Left ventricle myocardium inferior (tissue), 1 donor: ENCODE data around the gene MYO19. TPM values are rescaled to one million over a fixed set of nuclear protein-coding genes. Genes with fewer than 3 reads are reported as not detected.
A peak's percentile ranks its signal among the peaks of the same experiment; 100 is the strongest.
"Not testable (repeated sequence)": the region's sequence is repeated elsewhere in the genome, so short reads cannot be mapped to it uniquely, and the experiment has no call there.

Source experiments
- DNase-seq: peaks from one replicate; pipeline ENCODE4 v3.0.0-alpha.2; 2020
- H3K27ac ChIP-seq: fragments of 200-600 bp; replicated peaks from 2 replicates; pipeline ENCODE4 v1.8.0; 2021
- H3K27me3 ChIP-seq: fragments of 200-600 bp; 2 replicates; pipeline ENCODE4 v1.8.0; 2021; ENCODE audit warnings: low read depth
- H3K36me3 ChIP-seq: fragments of 200-600 bp; 2 replicates; pipeline ENCODE4 v1.8.0; 2021
- H3K4me1 ChIP-seq: fragments of 200-600 bp; 2 replicates; pipeline ENCODE4 v1.8.0; 2021
- H3K4me3 ChIP-seq: fragments of 200-600 bp; 2 replicates; pipeline ENCODE4 v1.8.0; 2021; ENCODE audit warnings: mild to moderate bottlenecking, moderate library complexity
- H3K9me3 ChIP-seq: fragments of 200-600 bp; replicated peaks from 2 replicates; pipeline ENCODE4 v1.8.0; 2021
- CTCF ChIP-seq: fragments of 200-600 bp; IDR thresholded peaks from 2 replicates; pipeline ENCODE4 v1.8.0; 2021; ENCODE audit warnings: antibody characterized with exemption, mild to moderate bottlenecking, borderline replicate concordance
- intact Hi-C: fragments of 100-400 bp; cut with micrococcal nuclease; formaldehyde crosslinking; loops from one replicate; pipeline ENCODE4 v1.11.0; 2022
- total RNA-seq: library from RNA; stranded (reverse); fragmentation: NEBNext Ultra II Directional; extraction: Animal tissue kit (Norgen Biotek cat#: 25700); gene quantifications from one replicate; pipeline ENCODE4 v1.2.1, GENCODE V29; 2021
- donor health status: DM: no; HTN: yes; CAD: no; lungs with severe emphysema.

The MYO19 gene
- total RNA-seq, 1 donor from 2014 or later, result 11.8 TPM

GRCh38 chr17:36493956-36494355, 40.7 kb downstream of the MYO19 start:
- Histone ChIP-seq H3K36me3 (peaks cover 82% of the 10 kb centered on the region), H3K4me1 (peaks cover 18% of the 10 kb centered on the region), H3K9me3 (no peaks in the 10 kb centered on the region), H3K27me3 (no peaks in the 10 kb centered on the region), H3K4me3 (no peak overlapping the region), H3K27ac (no peak overlapping the region)
- intact Hi-C loops, result no loop called here
- TF ChIP-seq CTCF, result no peak
- no peak for DNase-seq

- intact Hi-C loops, result loop anchor here (10.0 kb wide), 1 partner anchor 522 kb away; no protein-coding TSS in a partner anchor
- peak; percentile 91 for DNase-seq
- peaks cover 53% of the 10 kb centered on the region for H3K4me1 ChIP-seq
Observed at GRCh38 chr17:36486204-36487194, 48.2 kb downstream of the MYO19 start, which contains the start of gene ZNHIT3. Gene ZNHIT3 (plus strand): TSS chr17:36486681. CDS start chr17:36486700, 19 bp downstream.

GRCh38 chr17:36485805-36486203, 48.9 kb downstream of the MYO19 start:
- Histone ChIP-seq H3K9me3 (no peaks in the 10 kb centered on the region), H3K27ac (peak overlapping the region; percentile 88), H3K27me3 (peaks cover 19% of the 10 kb centered on the region), H3K36me3 (peaks cover 19% of the 10 kb centered on the region), H3K4me1 (peaks cover 53% of the 10 kb centered on the region), H3K4me3 (peak overlapping the region; percentile 96)
- no peak for TF ChIP-seq CTCF
- intact Hi-C loops, result loop anchor here (10.0 kb wide), 1 partner anchor 521 kb away; no protein-coding TSS in a partner anchor
- no peak for DNase-seq

More at GRCh38 chr17:36486204-36487194, 48.2 kb downstream of the MYO19 start, which contains the start of gene ZNHIT3:
- Histone ChIP-seq H3K9me3 (no peaks in the 10 kb centered on the region), H3K27me3 (peaks cover 12% of the 10 kb centered on the region), H3K27ac (peak within 1 kb of the TSS; percentile 88), H3K4me3 (peak within 1 kb of the TSS; percentile 96), H3K36me3 (peaks cover 19% of the 10 kb centered on the region)
- TF ChIP-seq CTCF, result no peak

- TF ChIP-seq CTCF, result no peak
- Histone ChIP-seq H3K27ac (no peak overlapping the region), H3K9me3 (no peaks in the 10 kb centered on the region), H3K27me3 (peaks cover 22% of the 10 kb centered on the region), H3K4me1 (peaks cover 53% of the 10 kb centered on the region), H3K36me3 (peaks cover 12% of the 10 kb centered on the region), H3K4me3 (no peak overlapping the region)
- intact Hi-C loops, result loop anchor here (10.0 kb wide), 1 partner anchor 520 kb away; no protein-coding TSS in a partner anchor
- no peak for DNase-seq
Observed at GRCh38 chr17:36485027-36485426, 49.6 kb downstream of the MYO19 start.

GRCh38 chr17:36484021-36484420, 50.6 kb downstream of the MYO19 start:
- not testable (repeated sequence) for H3K4me3 ChIP-seq, H3K36me3 ChIP-seq, H3K27ac ChIP-seq, DNase-seq, H3K9me3 ChIP-seq
- intact Hi-C loops, result loop anchor here (10.0 kb wide), 1 partner anchor 519 kb away; no protein-coding TSS in a partner anchor
- Histone ChIP-seq H3K4me1 (peaks cover 47% of the 10 kb centered on the region), H3K27me3 (peaks cover 25% of the 10 kb centered on the region)
